Endodermal cell (in vitro differentiated cells): ENCODE data around the gene THNSL1. TPM values are rescaled to one million over a fixed set of nuclear protein-coding genes. Genes with fewer than 3 reads are reported as not detected.

Experiments used
- DNase-seq: peaks from one replicate; pipeline ENCODE4 v3.0.0-alpha.2; 2017
- H3K27ac ChIP-seq: 2 replicates; pipeline ENCODE4 v1.5.1; 2013; ENCODE audit warnings: mild to moderate bottlenecking, low read depth, low read length, moderate library complexity
- H3K27me3 ChIP-seq: 2 replicates; pipeline ENCODE4 v1.6.1; 2013; ENCODE audit warnings: mild to moderate bottlenecking, low read length, moderate library complexity; ENCODE audit not compliant: insufficient read depth, control insufficient read depth, poor library complexity, severe bottlenecking
- H3K36me3 ChIP-seq: 2 replicates; pipeline ENCODE4 v1.7.0; 2013; ENCODE audit warnings: mild to moderate bottlenecking, low read length, moderate library complexity; ENCODE audit not compliant: control insufficient read depth, insufficient read depth
- H3K4me1 ChIP-seq: one replicate; pipeline ENCODE4 v1.7.0; 2013; ENCODE audit warnings: low read length; ENCODE audit not compliant: control insufficient read depth, insufficient read depth
- H3K4me3 ChIP-seq: 2 replicates; pipeline ENCODE4 v1.5.1; 2013; ENCODE audit warnings: mild to moderate bottlenecking, low read length, moderate library complexity
- H3K9ac ChIP-seq: 2 replicates; pipeline ENCODE4 v1.6.1; 2013; ENCODE audit warnings: mild to moderate bottlenecking, low read length, moderate library complexity; ENCODE audit not compliant: poor library complexity, severe bottlenecking; ENCODE audit errors: extremely low read depth
- H3K9me3 ChIP-seq: 2 replicates; pipeline ENCODE4 v1.6.1; 2013; ENCODE audit warnings: mild to moderate bottlenecking, low read length, moderate library complexity; ENCODE audit not compliant: control insufficient read depth
- H3K27ac Mint-ChIP-seq: 2 replicates; pipeline ENCODE4 v1.8.0; 2020; ENCODE audit warnings: mixed read lengths
- H3K27me3 Mint-ChIP-seq: 2 replicates; pipeline ENCODE4 v1.8.0; 2021; ENCODE audit warnings: mild to moderate bottlenecking, mixed read lengths; ENCODE audit not compliant: insufficient read depth
- H3K36me3 Mint-ChIP-seq: 2 replicates; pipeline ENCODE4 v1.8.0; 2020; ENCODE audit warnings: low read depth, mixed read lengths
- H3K4me1 Mint-ChIP-seq: 2 replicates; pipeline ENCODE4 v1.8.0; 2020; ENCODE audit warnings: mixed read lengths
- H3K4me3 Mint-ChIP-seq: 2 replicates; pipeline ENCODE4 v1.8.0; 2020; ENCODE audit warnings: mild to moderate bottlenecking, moderate library complexity, mixed read lengths
- H3K9me3 Mint-ChIP-seq: 2 replicates; pipeline ENCODE4 v1.8.0; 2020; ENCODE audit warnings: mild to moderate bottlenecking, mixed read lengths
- CTCF ChIP-seq: fragments of 200-600 bp; sonication (generic); conservative IDR thresholded peaks from 2 replicates; pipeline ENCODE4 v1.5.0; 2021; ENCODE audit warnings: antibody characterized with exemption, mild to moderate bottlenecking
- WGBS, 2 experiments: methylation state at CpG; one replicate each; pipeline versions ENCODE4 v1.1.5 to v1.1.7; 2013; ENCODE audit warnings: missing lambda C conversion rate in 2 of 2, mixed read lengths in 1 of 2; ENCODE audit not compliant: insufficient coverage in 1 of 2, insufficient read length in 1 of 2; 5-methylcytosine and 5-hydroxymethylcytosine counted together
- total RNA-seq, 2 donors: library from RNA; stranded (reverse); fragmentation: NEBNext Ultra II Directional in 1 of 2; extraction: Animal tissue kit (Norgen Biotek cat#: 25700) in 1 of 2; gene quantifications; 2 replicates in 1 of 2; 3 replicates in 1 of 2; pipeline ENCODE4 v1.2.1, GENCODE V29; 2021

THNSL1 gene
- total RNA-seq, 2 donors from 2014 or later: 7.2 to 8.7 TPM

DNA sequence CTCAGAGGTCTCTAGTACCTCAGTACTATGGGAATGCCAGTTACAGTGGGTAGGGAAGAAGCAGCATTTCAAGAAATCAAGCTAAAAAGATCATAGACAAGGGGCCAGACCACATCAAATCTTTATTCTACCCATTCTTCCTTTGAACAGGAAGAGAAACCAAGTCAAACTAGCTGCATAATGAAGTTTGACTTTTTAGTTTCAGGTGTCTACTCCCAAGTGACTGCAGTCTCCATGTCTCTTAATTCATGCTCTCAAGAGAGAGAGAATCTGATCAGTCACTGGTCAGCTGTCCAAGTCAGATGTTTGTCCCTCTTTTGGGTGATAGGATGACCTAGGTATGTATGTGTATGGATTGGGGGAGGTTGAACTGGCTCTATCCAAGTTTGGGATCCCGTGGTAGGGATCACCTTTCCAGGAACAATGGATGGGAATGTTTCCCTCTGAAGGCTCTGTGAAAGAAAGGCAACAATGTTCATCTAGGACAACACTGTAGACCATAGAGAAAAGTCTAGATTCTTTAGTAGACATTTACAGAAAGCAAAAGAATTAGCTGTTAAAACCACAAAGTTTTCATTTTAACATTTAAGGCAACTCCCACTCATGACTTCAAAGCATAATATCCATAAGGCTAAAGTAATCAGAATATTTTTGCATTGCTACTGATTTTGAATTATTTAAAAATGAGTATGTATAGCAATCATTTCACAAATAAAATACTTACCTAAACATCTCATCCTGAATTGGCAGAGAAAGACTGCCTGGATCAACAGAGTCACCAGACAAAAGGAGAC is 33.9 kb upstream of the THNSL1 start:
- Mint-ChIP-seq H3K4me3 (no peak overlapping the region), H3K4me1 (no peaks in the 10 kb centered on the region), H3K27ac (no peak overlapping the region), H3K36me3 (no peaks in the 10 kb centered on the region), H3K27me3 (no peaks in the 10 kb centered on the region), H3K9me3 (no peaks in the 10 kb centered on the region)
- Histone ChIP-seq H3K27me3 (no peaks in the 10 kb centered on the region), H3K27ac (no peak overlapping the region), H3K9me3 (no peaks in the 10 kb centered on the region), H3K36me3 (no peaks in the 10 kb centered on the region), H3K4me3 (no peak overlapping the region), H3K4me1 (no peaks in the 10 kb centered on the region), H3K9ac (no peak overlapping the region)
- 86 to 93% methylated on average over 1 of the region's 1 CpG for WGBS, 2 experiments
- no peak for DNase-seq
- TF ChIP-seq CTCF: no peak

- no peak overlapping the region for H3K27ac Mint-ChIP-seq
Measured at GRCh38 chr10:24983130-24983529, 33.3 kb upstream of the THNSL1 start.

GRCh38 chr10:24983946-24984345 is 32.5 kb upstream of the THNSL1 start:
- Histone ChIP-seq H3K4me3 (no peak overlapping the region), H3K9ac (no peak overlapping the region), H3K36me3 (no peaks in the 10 kb centered on the region), H3K9me3 (no peaks in the 10 kb centered on the region), H3K27ac (no peak overlapping the region), H3K4me1 (no peaks in the 10 kb centered on the region), H3K27me3 (no peaks in the 10 kb centered on the region)
- Mint-ChIP-seq H3K27ac (no peak overlapping the region), H3K9me3 (no peaks in the 10 kb centered on the region), H3K4me1 (no peaks in the 10 kb centered on the region), H3K27me3 (no peaks in the 10 kb centered on the region), H3K4me3 (no peak overlapping the region), H3K36me3 (no peaks in the 10 kb centered on the region)
- DNase-seq: no peak
- WGBS, 2 experiments: 87 to 100% methylated on average over 2 to 3 of the region's 3 CpGs
- no peak for TF ChIP-seq CTCF

More at GRCh38 chr10:24983130-24983529, 33.3 kb upstream of the THNSL1 start:
- Histone ChIP-seq H3K36me3 (no peaks in the 10 kb centered on the region), H3K4me1 (no peaks in the 10 kb centered on the region), H3K9ac (no peak overlapping the region), H3K9me3 (no peaks in the 10 kb centered on the region), H3K4me3 (no peak overlapping the region), H3K27ac (no peak overlapping the region), H3K27me3 (no peaks in the 10 kb centered on the region)
- Mint-ChIP-seq H3K36me3 (no peaks in the 10 kb centered on the region), H3K9me3 (no peaks in the 10 kb centered on the region), H3K4me1 (no peaks in the 10 kb centered on the region), H3K27me3 (no peaks in the 10 kb centered on the region), H3K4me3 (no peak overlapping the region)
- no peak for DNase-seq
- 92 to 100% methylated on average over 3 to 4 of the region's 4 CpGs for WGBS, 2 experiments
- TF ChIP-seq CTCF: no peak
